ENCODE results near the gene MAP4K5.

DNA sequence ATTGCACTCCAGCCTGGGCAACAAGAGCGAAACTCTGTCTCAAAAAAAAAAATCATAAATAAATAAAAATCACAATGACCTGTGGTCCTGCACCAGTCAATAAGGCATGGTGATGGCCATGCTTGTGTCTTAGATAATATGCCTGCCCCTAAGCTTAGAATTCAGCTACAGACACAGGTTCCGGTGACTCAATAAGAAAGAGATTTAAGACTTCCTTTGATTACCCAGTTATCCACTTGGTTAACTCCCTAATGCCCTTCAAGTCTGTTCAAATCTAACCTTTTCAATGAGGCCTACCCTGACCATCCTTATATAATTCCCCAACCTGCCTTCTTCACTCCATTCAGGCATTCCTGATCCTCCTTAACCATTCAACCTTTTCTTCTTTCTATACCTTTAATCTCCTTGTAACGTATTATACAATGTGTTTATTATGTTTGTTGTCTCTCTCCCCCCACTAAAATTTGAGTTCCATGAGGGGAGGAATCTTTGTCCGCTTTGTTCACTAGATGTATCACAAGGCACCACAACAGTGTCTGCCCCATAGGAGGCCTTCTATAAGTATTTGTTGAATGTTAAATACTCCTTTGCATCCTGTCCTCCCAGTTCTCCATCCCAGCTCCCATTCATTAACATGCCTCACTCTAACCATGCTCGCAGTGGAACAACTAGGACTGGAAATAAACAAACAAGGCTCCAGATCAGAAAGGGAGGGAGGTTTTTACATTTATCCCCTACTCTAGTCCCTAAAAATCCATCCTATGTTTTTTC, 8.9 kb downstream of the MAP4K5 start:
- TF ChIP-seq ZNF30 (CRISPR knock-in tag; IDR thresholded peaks at IDR 0.05) (no peak), FOXK1 (CRISPR knock-in tag; IDR thresholded peaks at IDR 0.05; ENCODE audit: borderline replicate concordance, low read depth) (no peak), SRSF4 (IDR thresholded peaks at IDR 0.05; ENCODE audit: low read depth, low read length, poor library complexity, severe bottlenecking) (no peak), FOSL1 (CRISPR knock-in tag; IDR thresholded peaks at IDR 0.05; ENCODE audit: borderline replicate concordance) (no peak), CAMTA2 (CRISPR knock-in tag; IDR thresholded peaks at IDR 0.05; ENCODE audit: borderline replicate concordance) (no peak), ONECUT2 (CRISPR knock-in tag; IDR thresholded peaks at IDR 0.05) (no peak), EED (CRISPR knock-in tag; IDR thresholded peaks at IDR 0.05) (no peak), PHF21A (CRISPR knock-in tag; IDR thresholded peaks at IDR 0.05) (no peak), NCOA5 (CRISPR knock-in tag; IDR thresholded peaks at IDR 0.05) (no peak), ATF7-NPFF (CRISPR knock-in tag; IDR thresholded peaks at IDR 0.05; ENCODE audit: low read depth) (no peak), POLR2AphosphoS5 (IDR thresholded peaks at IDR 0.05; ENCODE audit: low read depth, low read length) (no peak), HDAC2 (CRISPR knock-in tag; IDR thresholded peaks at IDR 0.05) (no peak)
- TF ChIP-seq, protein P1, sequence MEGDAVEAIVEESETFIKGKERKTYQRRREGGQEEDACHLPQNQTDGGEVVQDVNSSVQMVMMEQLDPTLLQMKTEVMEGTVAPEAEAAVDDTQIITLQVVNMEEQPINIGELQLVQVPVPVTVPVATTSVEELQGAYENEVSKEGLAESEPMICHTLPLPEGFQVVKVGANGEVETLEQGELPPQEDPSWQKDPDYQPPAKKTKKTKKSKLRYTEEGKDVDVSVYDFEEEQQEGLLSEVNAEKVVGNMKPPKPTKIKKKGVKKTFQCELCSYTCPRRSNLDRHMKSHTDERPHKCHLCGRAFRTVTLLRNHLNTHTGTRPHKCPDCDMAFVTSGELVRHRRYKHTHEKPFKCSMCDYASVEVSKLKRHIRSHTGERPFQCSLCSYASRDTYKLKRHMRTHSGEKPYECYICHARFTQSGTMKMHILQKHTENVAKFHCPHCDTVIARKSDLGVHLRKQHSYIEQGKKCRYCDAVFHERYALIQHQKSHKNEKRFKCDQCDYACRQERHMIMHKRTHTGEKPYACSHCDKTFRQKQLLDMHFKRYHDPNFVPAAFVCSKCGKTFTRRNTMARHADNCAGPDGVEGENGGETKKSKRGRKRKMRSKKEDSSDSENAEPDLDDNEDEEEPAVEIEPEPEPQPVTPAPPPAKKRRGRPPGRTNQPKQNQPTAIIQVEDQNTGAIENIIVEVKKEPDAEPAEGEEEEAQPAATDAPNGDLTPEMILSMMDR (CRISPR knock-in tag; IDR thresholded peaks at IDR 0.05), result no peak
